HG03025 (cell line): ENCODE measurements around the gene ACVRL1.

Source experiments
- ATAC-seq: cut with Tn5 transposase; IDR thresholded peaks from one replicate; pipeline ENCODE4 v1.9.1; 2021; ENCODE audit warnings: mild to moderate bottlenecking, moderate library complexity; ENCODE audit not compliant: unreplicated experiment, low FRiP score

Gene ACVRL1

DNA sequence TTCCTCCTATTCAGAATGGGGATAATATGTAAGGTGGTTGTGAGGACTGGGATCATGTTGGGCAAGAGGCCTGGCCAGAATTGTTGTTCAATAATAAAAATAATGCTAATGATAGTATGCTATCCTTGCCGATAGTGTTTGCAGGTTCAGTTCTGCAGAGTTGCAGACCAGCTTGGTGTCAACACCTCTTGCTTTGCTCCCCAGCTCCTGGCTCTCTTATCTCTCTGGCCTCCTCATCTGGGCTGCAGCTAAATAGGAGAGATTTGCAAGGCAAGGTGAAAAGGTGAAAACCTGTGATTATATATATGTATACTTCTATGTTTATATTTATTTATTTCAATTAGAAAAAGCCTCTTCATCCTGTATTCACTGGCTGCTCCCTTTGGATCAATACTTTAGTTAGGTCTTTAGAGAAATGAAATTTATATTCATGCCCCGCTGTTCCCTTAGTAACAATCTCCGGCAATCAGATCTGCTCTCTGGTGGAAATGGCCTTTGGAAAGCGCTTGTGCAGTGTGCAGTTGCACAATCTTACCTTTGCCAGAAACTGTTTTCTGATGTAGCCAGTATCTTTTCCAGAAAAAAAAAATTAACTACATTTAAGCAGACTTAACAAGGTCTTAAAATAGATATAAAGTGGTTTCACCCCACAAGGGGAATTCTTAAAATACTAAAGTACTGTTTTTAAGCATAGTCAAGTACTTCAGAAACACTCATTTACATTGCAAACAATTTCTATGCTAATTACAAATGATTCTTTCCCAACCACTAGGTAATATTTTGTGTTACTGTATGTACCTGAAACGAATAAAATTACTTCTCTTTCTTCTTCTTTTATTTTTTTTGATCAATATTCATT is 25.1 kb downstream of the ACVRL1 start:
- ATAC-seq, result no peak

DNA sequence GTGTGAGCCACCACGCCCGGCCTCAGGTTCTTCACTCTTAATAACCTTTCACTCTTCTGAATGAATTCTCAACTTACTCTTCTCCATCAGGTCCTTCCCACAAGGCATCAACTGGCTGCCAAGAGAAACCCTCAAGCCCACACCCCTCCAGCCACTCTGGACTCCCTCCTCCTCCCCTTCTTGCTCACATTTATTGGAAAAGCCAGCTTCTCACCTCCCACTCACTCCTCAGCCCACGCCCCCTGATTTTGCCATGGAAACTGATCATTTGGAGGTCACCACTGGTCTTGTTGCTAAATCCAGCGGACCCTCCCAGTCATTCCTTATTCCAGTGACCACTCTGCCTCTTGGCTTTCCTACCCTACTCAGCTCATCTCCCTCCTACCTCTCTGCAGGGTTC is 26.8 kb downstream of the ACVRL1 start:
- no peak for ATAC-seq

DNA sequence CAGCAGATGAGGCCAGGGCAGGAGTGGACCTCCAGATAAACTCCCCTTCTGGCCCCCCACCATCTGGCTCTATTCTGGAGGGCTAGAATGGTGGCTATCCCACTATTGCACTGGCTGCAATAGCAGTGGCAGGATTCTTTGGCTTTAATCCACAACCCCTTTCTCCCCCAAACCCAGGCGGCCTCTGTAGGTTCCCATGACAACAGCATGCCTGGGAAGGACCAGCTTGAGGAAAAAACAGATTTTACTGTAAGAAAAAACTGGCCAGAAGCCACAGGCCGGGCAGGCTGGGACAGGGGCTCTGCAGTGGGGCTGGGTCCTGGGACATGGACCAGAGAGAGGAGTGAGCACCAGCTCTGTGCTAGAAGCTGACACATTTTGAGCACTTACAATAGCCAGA is 30.6 kb downstream of the ACVRL1 start:
- ATAC-seq, result no peak

DNA sequence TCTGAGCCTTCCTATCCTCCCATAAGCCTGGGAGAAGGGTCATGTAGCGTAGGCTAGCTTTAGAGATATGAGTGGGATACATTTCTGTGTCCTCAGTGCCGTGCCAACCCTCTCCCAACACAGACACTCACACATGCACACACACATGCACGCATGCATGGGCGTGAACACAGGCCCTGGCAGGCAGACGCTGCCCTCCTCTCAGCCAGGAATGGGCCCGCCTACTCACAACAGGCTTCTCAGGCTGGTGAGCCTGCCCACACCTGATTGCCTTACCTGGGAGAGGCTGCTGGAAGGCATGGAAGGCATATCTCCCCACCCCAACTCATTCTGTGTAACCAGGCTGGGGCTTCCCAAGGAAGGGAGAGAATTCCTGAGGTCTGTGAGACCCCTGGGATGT is 31.4 kb downstream of the ACVRL1 start:
- ATAC-seq, result no peak

DNA sequence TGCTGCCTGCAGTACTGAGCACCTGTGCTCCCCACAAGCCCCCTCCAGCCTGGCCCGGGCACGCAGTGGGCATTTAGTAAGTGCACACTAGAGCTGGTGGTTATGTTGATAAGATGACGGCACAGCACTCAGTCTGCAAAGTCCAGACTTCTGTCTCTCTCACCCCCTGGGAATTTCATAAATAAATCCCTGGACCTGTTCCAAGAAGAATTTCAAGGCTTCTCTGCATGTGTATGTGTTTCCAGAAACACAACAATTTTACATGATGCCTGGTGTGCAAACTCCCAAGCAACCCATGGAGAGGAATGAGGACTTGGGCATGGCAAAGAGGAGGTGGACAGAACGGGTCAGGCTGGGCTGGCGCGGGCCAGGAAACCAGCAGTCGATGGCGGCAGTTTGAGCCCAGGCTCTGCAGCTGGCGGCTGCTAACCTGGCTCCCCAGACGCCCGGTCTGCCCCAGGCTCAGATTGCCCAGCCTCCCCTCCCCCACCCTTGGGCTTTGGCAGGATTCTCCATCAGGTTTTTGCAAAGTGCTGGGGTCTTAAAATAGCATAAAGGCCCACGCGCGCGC is 33.8 kb downstream of the ACVRL1 start:
- ATAC-seq, result no peak

DNA sequence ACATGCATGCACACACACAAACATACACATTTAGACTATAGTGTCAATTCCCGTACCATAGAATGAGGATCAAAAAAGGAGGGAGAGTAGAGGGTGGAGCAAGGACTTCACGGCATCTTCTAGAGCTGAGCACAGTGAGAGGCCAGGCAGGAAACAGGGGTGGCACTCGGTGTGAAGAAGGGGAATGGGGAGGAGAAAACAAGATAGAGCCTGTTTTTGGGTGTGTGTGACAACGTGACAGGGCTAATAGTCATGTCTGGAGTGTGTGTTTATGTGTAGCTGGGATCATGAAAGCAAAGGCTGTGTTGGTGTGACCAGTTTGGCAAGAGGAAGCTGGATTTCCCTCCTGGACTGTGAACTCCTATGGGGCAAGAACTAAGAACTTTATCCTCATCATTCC is 34.3 kb downstream of the ACVRL1 start:
- no peak for ATAC-seq

DNA sequence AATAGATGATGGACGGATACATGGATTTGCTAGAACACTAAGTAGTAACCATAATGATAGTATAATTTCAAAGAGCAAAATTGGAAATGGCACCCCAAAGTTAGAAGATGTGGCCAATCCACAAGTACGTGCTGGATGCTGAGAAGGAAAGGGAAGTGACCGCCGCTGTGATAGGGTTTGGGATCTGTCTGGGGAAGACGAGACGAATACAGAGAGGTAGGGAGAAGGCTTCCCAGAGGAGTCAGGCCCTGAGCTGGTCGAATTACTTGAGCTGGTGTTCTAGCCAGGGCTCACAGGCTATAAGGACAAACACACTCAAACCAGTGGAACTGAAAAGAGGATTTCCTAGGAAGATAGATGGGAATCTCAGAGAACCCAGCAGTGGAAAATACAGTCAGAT is 34.8 kb downstream of the ACVRL1 start:
- no peak for ATAC-seq

DNA sequence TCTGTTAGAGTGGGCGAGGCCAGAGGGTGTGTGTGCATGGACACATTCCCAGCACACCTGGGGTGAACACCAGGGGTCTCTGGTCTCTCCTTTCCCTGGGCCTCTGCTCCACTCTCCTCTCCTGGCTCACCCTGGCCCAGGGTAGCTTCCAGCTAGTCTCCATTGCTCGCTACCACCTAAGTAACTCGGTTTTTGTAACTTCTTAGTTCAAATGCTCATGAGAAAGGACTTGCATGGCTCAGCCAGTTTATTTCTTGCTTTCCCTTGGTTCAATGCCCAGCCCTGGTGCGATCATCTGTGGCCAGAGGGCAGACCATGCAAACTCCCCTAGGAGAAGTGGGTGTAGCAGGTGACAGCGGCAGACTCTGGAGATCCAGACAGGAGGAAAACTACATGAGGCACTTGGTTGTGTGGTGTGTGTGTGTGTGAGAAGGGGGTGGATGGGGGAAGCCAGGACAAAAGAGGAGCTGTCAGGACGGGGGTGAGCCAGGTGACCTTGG is 35.2 kb downstream of the ACVRL1 start:
- ATAC-seq, result no peak

DNA sequence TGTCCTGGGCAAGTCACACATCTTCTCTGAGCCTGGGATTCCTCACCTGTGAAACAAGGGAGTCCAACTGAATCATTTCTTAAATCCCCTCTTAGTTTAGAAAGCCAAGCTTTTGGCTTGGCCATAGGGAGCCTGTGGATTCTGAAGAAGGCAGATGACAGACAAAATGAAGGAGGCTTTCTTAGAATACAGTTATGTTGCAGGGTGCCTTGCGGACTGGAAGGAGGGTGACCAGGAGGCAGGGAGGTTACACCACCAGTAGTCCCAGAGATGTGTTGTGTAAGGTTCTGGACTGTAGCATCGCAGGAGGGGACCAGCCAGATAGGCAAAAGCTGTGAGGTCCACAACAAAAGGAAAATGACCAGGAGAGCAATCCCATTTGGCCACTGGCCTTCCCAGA is 36.0 kb downstream of the ACVRL1 start:
- ATAC-seq, result no peak

DNA sequence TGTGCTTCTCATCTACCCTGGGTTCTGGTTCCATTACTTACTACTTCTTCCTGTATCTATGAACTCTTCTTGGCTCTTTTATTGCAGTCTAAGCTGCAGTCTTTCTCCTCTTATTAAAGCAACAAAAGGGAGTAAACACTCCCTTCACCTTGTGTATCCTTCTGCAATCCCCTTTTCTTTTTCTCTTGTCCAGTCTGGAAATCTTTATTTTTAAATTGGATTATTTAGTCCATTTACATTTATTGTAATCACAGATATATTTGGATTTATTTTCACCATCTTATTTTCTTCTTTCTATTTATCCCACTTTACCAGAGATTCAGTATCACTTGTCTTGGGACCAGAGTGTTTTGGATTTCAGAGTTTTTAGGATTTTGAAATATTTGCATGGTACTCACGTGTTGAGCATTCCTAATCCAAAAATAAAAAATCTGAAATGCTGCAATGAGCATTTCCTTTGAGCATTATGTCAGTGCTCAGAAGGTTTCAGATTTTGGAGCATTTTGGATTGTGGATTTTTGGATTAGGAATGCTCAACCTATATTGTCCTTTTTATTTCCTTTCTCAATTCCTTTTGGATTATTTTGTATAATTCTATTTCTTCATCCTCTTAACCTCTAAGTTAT is 37.4 kb downstream of the ACVRL1 start:
- ATAC-seq, result no peak

DNA sequence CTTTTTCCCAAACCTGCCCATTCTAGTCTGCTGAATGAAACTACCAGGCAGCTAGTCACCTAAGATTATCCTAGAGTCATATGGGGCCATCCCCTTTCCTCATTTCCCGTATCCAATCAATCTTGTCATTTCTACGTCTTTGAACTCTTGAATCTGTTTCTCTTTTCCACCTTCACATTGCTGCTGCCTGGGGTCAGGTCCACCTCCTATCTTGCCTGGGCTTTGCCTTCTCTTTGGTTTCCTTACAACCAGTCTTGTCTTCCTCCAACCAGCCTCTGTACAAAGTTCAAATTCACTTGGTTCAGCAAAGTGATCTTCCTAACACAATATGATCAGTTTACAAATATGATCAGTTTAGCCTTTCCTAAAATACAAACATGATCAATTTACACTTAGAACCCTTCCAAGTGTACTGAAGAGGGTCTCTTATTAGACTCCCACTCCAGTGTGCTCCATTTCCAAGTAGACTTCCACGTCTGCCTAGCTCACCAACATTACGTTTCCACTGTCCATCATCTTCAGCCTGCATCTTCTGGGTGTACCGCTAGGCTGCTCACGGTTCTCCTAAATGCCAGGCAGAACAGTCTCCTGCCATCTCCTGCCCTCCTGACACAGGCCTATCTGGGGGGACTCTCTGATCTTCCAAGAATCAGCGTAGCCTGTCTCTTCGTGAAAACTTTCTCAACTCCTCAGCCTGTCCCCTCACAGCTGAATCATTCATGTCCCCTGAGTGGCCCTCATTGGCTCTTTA is 40.1 kb downstream of the ACVRL1 start:
- ATAC-seq, result no peak

DNA sequence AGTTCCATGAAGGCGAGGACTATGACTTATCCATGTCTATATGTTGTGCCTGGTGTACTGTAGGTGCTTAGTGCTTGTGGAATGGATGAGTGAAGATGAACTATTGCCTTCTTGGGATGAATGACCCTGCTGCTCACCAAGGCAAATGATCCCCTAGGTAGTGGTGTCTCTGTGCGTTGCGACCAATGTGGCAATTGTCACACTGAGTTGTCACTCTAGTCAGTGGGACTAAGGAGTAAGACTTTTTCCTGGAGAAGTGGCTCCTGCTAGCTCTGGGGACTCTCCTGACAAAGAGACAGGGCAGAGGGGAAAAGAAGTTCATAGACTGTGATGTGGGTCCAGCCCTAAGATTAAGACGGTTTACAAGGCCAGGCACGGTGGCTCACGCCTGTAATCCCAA is 40.8 kb downstream of the ACVRL1 start:
- ATAC-seq, result no peak

DNA sequence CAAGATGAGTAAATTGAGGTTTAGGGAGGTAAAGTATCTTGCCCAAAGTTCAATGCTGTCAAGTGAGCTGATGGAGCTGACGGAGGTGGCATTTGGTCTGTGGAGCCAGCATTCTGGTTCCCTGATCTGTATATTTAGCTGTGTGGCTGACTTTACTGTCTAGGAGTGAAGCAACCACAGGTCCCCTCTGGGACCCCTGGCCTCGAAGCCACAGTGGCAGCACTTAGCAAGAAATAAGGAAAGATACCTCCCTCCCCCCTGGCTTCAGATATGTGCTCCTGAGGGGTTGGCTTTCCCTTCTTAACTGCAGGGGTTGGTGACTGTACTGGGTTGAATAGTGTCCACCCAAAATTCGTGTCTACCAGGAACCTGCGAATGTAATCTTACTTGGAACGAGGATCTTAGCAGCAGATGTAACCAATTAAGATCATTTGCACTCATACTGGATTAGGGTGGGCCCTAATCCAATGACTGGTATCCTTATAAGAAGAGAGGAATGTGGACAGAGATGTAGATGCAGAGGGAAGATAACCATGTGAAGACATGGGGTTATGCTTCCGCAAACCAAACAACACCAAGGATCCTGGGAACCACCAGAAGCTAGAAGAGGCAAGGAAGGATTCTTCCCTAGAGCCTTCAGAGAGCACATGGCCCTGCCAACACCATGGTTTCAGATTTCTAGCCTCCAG is 42.2 kb downstream of the ACVRL1 start:
- no peak for ATAC-seq

DNA sequence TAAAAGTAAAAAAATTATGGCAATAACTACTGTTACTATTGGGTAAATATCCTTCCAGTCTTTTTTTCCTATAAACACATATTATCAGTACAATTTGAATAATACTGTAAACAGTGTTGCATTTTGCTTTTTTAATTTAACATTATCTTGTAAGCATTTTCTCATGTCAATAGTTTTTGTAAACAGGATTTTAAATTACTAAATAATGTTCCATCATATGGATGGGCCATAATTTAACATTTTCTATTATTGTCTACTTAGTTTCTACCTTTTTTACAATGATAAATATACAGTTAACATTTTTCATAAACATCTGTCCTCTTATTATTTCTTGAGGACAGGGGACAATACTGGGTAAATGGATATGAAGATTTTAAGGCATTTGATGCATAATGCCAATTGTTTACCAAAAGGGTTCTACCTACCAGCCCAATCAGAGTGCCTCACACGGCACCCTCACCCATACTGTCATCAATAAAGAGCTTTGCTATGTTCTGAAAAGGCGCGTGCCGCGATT is 43.4 kb downstream of the ACVRL1 start:
- ATAC-seq, result no peak

DNA sequence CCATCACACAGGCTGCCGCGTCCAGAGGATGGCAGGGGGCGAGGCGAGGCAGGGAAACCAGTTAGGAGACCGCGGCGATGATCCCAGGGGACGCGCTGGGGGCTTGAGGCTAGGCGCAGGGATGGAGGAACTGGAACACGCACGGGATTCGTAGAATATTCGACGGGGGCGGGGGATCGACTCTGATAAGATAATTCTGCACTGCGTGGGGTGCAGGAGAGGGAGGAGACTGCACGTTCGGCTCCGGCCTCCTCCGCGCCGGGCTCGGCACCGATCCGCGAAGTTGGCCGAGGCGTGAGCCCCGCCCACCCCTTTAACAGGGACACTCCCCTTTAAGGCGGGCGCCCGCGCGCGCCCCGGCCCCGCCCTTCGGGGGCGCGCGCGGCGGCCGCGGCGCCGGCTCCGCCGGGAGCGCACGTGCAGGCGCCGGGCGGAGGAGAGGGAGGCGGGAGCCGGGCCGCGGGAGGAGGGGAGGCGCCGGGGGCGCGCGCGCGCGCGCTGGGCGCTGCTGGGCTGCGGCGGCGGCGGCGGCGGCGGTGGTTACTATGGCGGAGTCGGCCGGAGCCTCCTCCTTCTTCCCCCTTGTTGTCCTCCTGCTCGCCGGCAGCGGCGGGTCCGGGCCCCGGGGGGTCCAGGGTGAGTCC is 44.0 kb downstream of the ACVRL1 start, which contains the start of gene ACVR1B:
ACVR1B (plus strand) TSS at position 501 of the 644 bp plus-strand sequence; CDS start at position 546, 45 bp downstream.
- no peak for ATAC-seq

DNA sequence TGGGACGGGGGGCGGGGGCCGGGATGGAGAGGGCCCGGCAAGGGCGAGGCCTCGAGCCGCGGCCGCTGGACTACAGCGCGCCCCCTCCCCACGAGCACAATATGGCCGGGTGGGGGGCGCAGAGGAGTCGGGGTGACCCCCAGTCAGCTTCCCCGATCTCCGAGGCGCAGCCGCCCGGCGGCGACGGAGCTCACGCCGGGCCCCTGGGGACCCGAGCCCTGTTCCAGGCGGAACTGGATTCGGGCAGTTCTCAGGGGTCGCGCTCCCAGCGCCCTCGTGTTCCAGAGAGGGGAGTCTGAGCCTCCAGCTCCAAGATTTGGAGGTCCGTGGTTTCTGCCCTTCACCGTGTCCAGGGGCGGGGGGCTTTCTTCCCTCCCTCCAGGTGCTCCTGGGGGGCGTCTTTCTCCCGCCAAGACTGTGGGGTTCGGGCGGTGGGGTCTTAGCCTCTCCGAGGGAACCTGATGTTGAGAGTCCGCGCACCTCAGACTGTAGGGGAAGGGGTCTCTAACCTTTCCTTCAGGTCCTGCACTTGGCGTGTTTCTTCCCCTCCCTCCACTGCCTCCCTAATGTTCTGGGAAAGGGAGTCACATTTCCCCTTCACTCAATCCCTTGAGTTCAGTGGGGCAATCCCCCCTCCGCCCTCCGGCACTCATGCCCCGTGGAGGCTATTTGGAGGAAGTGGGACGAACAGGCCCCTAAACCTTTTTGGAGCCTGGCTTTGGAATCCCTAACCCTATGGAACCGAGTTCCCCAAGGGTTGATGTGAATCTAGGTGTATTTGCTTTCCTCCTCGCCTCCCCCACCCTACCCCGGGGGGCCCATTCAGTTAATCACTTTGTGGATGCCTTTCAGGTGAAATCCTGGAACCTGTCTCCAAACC is 44.8 kb downstream of the ACVRL1 start:
- ATAC-seq, result no peak

DNA sequence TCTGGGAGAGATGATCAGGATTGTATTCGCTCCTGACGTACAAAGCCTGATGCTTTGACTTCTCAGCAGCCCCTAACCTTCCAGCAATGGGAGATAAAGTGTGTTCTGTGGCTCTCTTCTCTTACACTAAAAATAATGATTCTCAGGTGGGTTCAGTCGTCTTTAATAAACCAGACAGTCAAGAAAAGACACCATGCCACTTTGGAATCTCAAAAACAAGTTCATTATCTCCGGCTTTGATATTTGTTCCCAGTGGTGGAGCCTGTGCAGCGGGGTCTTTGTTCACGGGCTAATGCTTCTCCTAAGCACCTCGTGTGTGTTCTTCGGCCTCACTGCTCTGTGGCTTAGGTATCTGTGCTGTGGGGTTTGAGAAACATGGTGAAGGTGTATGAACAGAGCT is 45.8 kb downstream of the ACVRL1 start:
- no peak for ATAC-seq

DNA sequence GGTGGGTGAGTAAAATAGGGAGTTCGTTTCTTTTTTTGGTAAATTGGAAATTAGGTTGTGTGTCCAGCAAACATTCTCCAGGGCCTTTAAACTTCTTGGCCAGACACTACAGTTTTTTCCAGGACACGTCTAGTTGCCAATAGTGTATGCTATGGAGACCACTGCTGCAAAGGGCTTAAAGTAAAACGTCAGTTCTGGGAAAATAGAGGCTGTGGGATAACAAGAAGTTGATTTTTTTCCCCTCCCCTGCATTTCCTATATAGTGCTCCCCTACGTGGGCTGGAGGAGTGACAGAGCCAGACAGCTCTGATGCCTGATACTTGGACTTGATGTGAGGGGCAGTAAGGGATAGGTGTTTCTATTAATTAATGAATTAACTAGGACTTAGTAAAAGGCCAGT is 46.6 kb downstream of the ACVRL1 start:
- no peak for ATAC-seq
